ENCODE results near the gene KCTD15.

KCTD15 gene

DNA sequence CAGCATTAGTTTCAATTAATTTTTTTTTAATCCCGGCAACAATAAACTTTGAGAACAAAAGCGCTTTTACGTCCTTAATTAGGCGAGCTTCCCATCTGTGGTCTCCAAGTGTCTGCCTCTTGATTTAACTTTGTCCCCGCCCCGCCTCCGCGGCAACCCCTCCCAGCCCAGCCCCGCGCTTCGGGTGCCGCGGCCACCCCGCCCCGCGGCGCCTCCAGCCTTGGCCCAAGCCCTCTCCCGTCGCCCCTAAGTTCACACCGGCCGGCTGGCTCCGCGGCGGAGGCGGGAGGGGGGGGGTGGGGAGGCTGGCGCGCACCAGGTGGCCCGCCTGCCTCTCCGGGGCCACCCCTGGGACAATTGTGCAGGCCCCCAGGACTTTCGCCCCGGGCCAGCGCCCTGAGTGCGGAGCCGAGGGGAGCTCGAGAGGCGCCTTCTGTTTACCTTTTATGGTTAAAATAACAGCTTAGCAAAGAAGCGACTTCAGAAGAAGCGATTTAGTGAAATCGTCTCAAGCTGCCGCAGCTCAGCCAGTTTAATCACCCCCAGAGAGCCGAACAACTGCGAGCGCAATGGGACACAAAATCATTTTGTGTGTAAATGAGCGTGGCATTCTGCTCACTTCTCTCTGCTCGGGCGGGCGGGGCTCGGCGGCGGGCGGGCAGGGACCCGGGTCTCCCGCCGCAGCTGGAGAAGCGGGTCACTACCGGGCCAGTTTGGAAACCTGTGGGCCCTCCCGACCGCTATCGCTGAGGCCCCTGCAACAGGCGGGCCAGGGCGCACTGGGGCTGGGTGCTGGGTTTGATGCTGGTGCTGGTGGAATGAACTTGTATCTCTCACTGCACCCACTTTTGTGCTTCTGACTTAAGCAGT is 1.4 kb downstream of the KCTD15 start:
- DNase-seq (ENCODE audit: low spot score) = peak; percentile 83

DNA sequence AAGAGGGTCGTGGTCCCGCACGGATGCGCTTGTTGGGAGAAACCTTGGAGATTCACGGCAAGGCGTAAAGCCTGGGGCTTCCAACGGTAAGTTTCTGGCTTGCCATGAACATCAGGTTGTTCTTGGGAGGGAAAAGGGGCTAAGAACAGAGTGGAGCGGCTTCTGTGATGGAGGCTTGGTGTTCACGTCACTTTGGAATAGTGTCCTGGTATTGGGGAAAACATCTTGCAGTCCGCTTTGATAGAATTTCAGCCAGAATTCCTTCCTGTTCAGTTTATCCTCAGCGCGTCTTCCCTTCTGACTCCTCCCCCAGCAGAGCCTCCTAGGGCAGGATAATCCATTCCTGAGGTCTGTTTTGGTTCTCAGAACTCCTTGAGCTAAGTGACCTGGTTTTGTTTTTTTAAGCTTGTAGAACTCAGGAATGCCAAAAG is 2.0 kb downstream of the KCTD15 start:
- DNase-seq (ENCODE audit: low spot score) = no peak

DNA sequence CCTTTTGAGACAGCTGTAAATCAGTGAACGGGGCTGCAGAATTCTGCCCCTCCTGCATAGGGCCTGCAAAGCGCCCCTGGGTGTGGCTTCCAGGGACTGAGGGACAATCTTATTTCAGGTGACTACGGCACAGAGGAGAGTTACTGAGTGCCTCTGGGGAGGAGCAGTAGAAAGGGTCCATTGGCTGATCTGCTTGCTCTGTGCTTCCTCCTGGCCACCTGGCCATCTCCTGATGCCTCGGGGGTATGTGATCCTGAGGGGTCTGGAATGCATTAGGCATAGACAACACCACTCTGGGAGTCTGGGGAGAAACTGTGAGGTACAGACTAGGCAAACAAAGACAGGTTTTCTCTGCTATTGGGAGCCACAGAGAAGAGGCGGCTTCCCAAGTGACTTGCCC is 2.8 kb downstream of the KCTD15 start:
- DNase-seq (ENCODE audit: low spot score) = no peak

DNA sequence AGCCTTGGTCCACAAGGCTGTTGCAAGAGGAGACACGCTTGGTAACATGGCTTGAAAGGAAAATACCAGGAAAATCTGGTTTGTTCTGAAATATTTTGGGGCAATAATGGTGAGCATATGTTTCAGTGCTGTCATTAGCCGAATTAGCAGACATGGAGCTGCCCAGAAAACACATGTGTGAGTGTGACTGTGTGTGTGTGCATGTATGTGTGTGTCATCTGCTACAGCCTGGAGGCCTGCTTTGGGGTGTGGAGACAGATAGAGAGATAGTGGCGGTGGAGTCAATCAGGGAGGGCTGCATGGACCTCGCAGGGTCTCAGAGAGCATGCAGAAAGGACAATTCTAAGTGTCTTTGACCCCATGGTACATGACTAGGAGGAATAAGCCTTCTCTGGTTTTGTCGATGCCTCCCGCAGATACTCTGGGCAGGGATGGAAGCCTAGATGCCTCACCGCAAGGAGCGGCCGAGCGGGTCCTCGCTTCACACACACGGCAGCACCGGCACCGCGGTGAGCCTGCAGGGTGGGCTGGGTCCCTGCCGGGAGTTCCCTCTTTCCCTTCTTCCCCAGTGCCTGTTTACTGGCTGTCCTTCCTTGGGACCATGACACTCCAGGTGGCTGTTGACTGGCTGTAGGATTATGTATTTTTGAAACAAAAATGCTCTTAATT is 3.5 kb downstream of the KCTD15 start:
- DNase-seq (ENCODE audit: low spot score) = no peak

DNA sequence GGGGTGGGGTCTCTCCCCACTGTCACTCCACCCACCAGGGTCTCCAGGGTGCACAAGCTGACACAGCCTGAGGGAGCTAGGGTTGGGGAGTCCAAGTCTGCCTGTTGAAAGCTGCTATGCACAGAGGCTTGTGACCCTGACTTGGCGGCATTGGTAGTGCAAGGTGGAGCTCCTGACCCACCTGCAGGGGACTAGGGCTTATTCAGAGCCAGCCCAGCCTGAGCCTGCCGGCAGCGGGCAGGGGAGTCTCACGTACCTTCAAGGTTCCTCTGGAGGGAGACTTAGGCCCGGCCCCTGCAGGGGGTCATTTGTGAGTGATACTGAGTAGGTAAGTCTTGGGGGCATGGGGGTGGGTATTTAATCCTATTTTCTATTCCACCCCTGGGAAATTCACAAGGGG is 4.7 kb downstream of the KCTD15 start:
- DNase-seq (ENCODE audit: low spot score) = no peak

DNA sequence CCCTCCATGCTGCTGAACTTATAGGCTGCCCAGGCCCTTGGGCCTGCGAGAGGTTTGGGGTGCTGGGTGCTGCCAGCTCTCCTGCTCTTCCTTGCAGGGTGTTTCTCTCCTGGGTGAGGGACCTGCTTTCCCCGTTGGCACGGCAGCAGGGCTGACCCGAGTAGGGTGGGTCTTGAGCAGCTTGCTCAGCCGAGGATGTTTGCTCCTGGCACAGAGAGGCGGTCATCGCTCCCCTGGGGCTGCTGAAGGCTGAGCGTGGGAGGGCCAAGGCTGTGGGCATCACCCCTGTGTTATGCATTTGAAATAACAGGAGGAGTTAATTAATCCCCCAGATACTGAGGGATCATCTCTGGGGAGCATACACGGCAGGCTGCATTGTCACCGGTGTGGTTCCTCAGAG is 5.3 kb downstream of the KCTD15 start:
- DNase-seq (ENCODE audit: low spot score) = no peak

DNA sequence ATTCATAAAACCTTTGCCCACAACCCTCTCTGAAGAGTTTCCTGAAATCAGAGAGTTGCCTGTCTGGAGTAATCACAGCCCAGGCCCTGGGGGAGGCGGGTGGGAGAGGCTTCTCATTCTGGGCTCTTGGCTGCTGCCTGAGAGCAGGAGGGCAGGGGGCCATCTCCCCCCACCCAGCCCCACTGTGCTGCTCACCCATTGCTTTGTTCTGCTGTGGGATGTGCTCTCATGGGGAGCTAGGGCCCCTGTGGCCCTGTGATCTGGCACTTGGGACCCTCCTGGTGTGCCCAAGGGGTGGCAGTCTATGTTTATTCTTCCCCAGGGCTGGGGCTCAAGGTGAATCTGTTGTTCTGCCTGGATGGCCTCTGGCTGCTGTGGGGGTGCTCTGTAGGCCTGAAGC is 6.1 kb downstream of the KCTD15 start:
- DNase-seq (ENCODE audit: low spot score) = no peak

DNA sequence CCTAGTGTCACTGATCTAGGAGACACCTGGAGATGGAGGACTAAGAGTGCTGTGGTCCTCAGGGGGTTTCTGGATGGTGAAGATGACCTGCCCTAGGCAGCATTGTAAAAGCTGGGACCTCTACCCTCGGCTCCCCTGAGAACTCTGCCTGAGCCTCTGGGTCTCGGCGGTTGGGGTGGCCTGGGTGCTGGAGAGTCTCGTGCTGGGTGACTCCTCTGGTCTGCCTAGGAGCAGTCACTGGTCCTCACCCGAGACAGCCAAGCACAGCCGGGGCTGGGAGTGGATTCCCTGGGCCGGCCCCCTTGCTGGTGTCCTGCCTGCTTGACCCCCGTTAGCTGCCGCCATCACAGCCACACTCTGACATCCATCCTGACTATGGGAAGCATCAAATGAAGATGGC is 6.7 kb downstream of the KCTD15 start:
- DNase-seq (ENCODE audit: low spot score) = no peak

DNA sequence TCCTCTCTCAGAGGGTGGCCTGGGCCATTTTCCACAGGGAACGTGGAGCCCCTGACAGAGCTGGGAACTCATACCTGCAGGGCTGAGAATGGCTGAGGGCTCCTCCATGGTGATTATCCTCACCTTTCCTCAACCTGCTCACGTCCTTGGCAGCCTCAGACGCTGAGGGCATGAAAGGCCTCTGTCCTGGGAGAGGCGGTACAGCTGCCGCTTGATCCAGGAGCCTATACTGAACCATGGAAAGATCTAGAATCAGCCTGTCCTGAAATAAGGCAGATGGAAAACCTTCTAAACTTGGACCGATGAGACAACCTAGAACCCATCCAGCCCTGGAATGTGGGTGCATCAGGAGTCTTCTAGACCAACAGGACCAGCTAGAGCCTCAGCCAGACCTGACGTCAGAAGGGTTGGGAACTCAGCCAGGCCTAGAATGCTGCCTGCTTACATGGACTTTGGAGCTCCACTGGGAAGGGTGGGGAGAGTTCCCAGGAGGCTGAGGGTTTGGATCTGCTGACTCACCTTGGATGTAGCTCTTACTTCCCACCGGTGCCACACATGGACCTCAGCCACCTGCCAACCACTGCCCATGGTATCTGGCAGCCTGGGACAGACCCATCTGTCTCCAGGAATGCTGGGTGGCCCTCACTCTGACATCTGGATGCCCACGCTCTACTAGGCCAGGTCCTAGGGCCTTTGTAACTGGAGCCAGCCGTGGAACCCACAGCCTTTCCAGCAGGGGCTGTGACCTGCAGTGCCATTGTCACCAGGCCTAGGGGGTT is 7.5 kb downstream of the KCTD15 start:
- DNase-seq (ENCODE audit: low spot score) = peak; percentile 6

DNA sequence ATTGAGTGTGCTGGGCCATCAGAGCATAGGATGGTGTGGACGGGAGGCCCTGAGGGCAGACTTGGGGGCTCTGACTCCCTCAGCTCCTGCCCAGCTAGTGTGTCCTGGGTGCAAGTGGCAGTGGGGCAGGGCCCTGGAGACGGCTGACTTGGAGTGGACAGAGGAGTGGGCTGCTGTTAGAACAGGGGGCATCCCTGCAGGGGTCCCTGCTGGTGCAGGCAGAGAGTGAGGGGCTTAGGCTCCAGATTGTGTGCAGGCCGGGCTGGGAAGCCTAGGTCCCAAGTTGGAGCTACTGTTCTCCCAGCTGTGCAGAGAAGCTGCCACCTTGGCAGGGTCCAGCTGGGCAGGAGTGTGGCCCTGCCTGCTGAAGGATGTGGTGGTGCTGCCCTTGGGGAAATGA is 8.6 kb downstream of the KCTD15 start:
- DNase-seq (ENCODE audit: low spot score) = peak; percentile 2

DNA sequence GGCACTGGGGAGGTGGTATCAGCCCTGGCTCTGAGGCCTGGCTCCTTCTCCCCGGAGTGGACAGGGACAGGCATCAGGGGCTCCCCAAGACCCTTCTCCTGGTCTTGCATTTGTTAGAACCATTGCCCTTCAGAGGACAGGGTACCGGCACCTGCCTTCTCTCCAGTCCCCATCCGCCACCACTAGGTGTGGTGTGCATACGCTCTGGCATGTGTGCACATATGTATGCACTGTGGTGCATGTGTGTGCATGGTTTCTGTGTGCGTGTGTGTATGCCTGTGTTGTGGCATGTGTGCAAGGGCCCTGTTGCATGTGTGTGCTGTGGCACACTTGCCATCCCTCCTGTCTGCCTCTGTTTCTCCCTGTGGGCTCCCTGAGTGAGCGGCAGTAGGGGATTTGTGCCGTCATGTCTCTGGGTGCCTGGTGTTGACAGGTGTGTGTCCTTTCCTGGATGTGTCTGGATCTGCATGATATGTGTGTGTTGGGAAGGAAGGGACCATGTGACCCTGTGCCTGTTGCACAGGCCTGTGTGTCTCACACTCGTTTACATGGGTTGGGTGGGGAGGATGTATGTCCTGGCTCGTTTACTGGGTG is 9.3 kb downstream of the KCTD15 start:
- peak; percentile 3 for DNase-seq (ENCODE audit: low spot score)

DNA sequence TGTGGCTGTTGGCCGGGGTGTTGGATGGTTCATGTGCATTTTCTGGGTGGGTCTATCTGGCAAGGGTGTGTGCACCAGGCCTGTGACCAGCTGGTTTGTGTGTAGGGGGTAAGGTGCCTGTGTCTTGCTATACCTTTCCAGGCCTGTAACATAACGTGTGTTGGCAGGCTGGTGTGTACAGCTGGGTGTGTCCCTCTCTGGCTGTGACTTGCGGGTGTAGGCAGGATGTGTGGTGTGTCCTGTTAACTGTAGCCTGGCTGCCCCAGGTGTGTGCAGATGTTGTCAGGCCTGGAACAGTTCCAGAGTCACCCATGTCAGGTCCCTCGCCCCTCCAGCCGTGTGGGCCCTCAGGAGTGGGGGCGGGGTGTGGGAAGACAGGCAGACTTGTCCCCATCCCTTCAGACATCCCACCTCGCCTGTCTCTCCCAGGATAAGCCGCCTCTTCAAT is 9.8 kb downstream of the KCTD15 start:
- no peak for DNase-seq (ENCODE audit: low spot score)

DNA sequence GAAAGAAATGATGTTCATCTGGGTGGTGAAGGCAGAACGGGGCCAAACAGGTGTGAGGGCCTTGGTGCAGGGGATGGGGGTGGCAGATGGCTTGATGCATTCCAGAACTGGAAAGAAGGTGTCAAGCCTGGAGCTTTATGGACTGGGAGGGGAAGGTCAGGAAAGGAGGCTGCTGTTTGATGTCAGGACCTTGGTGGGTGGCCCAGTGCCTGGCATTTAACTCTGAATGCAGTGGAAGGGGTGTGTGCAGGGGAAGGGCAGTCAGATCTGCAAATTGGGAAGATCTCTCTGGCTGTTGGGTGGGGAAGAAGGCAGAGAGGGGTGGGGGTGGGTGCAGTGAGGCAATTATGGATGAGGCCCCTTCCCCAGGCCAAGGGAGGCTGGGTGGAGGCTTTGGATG is 11.7 kb downstream of the KCTD15 start:
- DNase-seq (ENCODE audit: low spot score) = no peak

DNA sequence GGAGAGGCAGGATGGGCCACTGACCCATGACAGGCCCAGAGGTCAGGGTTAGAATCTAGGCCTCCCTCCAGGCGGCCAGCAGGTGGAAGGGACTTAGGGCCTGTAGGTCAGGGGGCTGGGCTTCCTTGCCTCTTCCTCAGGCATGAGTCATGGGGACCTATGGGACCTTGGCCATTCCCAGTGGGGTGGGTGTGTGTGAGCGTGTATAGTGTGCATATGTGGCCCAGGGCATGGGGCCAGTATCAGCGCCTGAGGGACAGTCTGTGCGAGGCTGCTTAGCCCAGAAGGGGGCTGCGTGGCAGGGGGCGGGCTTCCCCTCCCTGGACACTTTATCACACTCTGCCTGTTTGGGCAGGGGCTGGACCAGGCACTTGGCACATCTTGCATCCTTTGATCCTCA is 13.3 kb downstream of the KCTD15 start:
- no peak for DNase-seq (ENCODE audit: low spot score)

DNA sequence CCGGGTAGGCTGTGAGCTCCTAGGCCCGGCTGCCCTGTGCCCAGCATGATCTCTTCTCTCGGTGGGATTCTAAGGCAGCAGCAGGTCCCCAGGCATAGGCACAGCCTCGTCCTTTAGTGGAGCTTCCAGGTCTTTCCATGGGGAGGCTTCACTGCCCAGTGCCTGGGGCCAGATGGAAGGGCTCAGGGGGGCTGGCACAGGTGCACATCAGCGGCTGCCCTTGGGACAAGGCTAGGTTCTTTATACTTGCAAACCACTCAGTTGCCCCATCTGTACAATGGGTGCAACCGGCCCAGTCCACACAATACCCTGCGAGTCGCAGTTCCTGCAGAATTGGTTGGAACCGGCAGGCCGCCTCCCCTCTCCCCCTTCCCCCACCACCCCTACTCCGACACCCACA is 14.2 kb downstream of the KCTD15 start:
- no peak for DNase-seq (ENCODE audit: low spot score)

DNA sequence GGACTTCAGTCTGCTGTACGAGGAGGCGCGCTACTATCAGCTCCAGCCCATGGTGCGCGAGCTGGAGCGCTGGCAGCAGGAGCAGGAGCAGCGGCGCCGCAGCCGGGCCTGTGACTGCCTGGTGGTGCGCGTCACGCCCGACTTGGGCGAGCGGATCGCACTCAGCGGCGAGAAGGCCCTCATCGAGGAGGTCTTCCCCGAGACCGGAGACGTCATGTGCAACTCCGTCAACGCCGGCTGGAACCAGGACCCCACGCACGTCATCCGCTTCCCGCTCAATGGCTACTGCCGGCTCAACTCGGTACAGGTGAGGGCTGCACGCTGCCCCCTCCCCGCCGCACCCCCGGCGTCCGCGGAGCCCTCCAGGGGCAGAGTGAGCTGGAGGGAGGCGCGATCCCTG is 14.6 kb downstream of the KCTD15 start:
- DNase-seq (ENCODE audit: low spot score) = no peak

DNA sequence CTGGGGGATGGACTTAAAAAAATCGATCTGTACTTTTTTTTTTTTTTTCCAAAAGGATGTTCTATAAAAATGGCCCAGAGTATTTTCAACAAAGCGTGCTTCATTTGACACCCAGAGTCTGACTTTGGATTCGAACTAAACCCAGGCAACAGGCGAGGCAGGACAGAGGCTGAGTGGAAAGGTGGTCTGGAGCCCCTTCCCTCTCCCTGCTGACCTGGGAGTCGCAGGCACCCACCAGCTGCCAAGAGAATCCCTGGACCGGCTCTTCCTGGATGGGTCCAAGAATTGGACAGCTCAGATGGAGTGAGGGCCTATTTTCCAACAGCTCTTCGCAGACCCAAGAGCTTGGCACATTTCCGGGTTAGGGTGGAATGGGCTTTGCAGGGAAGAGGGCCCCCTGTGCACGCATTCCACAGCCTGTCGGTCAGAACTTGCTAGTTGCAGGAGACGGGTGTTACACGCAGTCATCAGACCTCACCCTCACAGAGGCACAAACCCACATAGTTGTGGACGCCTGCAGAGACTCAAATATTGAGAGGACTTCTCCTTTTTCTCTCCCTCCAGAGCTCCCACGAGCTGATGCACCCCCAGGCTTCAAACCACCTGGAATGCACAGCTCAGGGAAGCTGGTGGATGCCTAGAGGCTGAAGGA is 15.2 kb downstream of the KCTD15 start:
- no peak for DNase-seq (ENCODE audit: low spot score)

DNA sequence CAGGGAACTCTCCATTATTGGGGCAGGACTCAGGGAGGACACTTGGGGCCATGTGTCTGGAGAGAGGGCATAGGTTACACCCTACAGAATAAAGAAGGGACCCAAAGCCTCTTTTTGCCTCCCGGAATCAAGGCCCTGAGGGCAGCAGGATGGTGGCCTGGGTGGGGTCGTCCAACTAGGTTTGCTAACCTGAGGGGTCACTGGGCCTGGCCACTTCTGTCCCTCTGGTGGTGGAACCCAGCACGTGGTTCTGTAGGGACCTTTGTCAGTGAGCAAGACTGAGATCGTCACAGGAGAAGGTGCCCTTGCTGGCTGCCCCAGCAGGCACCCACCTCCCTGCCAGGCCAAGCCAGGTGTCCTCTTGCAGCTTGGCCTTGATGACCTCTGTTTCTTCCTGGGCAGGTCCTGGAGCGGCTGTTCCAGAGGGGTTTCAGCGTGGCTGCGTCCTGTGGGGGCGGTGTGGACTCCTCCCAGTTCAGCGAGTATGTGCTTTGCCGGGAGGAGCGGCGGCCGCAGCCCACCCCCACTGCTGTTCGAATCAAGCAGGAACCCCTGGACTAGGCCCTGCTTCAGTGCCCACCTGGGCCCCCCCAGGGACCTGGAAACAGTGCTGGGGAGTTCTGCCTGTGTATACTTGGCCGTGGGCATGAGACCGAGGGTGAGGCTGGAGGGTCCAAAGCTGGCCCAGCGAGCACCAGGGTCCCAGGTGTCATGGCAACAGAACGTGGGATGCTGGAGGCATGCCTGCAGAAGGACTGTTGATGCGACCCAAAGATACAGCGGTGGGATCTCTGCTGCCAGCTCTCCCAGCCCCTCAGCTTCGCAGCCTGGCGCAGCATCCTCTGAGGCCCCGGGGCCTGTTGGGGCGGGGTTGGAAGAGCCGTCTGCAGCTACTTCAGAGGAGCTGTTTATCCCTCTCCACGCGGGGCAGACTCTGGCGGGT is 16.0 kb downstream of the KCTD15 start:
- DNase-seq (ENCODE audit: low spot score) = no peak

DNA sequence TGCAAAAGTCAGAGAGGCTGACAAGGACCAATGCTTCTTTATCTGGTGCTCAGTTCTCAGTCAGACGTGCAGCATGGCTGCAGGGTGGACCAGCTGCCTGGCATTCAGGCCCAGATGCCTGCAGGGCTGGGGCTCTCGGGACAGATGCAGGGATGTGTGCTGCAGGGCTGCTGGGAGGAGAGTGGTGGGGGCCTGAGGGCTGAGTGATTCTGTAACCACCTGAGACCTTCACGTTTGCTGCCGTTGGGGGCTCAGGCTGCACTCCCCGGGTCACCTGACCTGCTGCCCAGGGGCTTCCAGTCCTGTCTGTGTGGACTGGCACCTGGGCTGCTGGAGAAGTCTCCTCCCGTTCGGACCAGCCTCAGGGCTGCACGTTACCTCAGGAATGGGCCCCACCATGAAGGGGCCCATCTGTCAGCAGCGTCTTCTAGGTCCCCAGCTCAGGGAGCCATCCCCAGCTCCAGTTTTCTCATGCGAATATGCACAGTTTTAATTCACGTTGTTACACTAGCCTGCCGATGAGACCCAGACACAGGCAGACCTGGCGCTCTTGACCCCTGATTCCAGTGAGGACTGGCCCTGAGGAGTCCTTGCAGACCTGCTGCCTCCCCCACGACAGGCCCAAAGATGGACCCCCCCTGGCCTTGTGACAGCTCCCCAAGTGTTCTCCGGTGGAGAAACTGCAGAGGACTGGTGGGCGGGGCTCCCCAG is 16.9 kb downstream of the KCTD15 start:
- DNase-seq (ENCODE audit: low spot score) = no peak
